Lower leg skin (tissue), 4 donors: ENCODE measurements around the gene USF2. TPM values are rescaled to one million over a fixed set of nuclear protein-coding genes. Genes with fewer than 3 reads are reported as not detected.

ENCODE experiments used
- DNase-seq, 2 donors: peaks; one replicate each; pipeline ENCODE4 v3.0.0-alpha.2; 2019; ENCODE audit warnings: low spot score in 2 of 2
- H3K4me3 ChIP-seq: fragments of 200-600 bp; sonication (generic); 2 replicates; pipeline ENCODE4 v1.5.1; 2017; ENCODE audit warnings: mild to moderate bottlenecking, low read depth; ENCODE audit not compliant: poor library complexity, severe bottlenecking
- POLR2A ChIP-seq, 2 donors: fragments of 450-650 bp; IDR thresholded peaks; one replicate each; pipeline ENCODE4 v1.6.1; 2016 to 2017; ENCODE audit warnings: antibody characterized with exemption in 2 of 2, mild to moderate bottlenecking in 1 of 2, moderate library complexity in 1 of 2
- WGBS, 2 donors: methylation state at CpG; one replicate each; pipeline ENCODE4 v1.1.5; 2018; 5-methylcytosine and 5-hydroxymethylcytosine counted together
- intact Hi-C: fragments of 100-400 bp; cut with DNase I; formaldehyde crosslinking; loops from one replicate; pipeline ENCODE4 v1.15.0; 2023; ENCODE audit warnings: low total_unique reads
- total RNA-seq, 4 donors: library from RNA; depleted of rRNA; stranded (reverse); fragments of >200 nt; gene quantifications; one replicate each; pipeline ENCODE4 v1.1.0, GENCODE V29; 2016
- TF ChIP-seq, protein P1 (sequence below), 3 donors: fragments of 450-650 bp; IDR thresholded peaks; one replicate each; pipeline ENCODE4 v1.5.1; 2016; ENCODE audit warnings: antibody characterized with exemption in 3 of 3, mild to moderate bottlenecking in 3 of 3, moderate library complexity in 2 of 3

The USF2 gene
- total RNA-seq, 4 donors from 2014 or later, result 95.9 to 126 (median 120) TPM

DNA sequence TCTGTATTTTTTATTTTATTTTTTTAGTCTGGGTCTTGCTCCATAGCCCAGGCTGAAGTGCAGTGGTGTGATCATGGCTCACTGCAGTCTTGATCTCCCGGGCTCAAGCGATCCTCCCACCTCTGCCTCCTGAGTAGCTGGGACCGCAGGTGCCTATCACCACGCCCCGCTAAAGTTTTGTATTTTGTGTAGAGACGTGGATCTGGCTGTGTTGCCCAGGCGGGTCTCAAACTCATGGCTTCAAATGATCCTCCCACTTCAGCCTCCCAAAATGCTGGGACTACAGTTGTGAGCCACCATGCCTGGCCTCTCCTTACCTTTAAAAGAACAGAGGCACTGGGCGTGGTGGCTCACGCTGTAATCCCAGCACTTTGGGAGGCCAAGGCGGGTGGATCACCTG, 19.0 kb downstream of the USF2 start:
- WGBS, 2 donors, result 81% methylated on average over 10 of the region's 10 CpGs
- intact Hi-C loops, result no loop called here

DNA sequence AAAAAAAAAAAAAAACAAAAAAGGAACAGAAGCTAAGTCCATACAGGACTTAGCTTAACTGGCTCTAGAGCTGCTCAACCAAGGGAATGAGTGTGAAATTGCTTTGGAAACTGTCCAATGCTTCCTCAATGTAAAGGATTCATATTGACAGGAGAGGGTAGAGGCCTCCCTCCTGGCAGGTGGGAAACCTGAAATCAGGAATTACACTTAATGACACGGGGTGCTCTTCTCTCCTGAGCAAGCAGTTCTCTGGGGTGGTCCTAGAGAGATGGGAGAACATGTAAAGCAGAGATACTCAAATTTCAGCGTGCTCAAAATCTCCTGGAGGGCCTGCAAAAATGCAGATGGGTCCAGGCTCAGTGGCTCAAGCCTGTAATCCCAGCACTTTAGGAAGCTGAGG, 19.6 kb downstream of the USF2 start:
- DNase-seq, result no peak
- intact Hi-C loops, result no loop called here
- 57 to 69% methylated on average over 2 of the region's 2 CpGs for WGBS, 2 donors
- TF ChIP-seq, protein P1, sequence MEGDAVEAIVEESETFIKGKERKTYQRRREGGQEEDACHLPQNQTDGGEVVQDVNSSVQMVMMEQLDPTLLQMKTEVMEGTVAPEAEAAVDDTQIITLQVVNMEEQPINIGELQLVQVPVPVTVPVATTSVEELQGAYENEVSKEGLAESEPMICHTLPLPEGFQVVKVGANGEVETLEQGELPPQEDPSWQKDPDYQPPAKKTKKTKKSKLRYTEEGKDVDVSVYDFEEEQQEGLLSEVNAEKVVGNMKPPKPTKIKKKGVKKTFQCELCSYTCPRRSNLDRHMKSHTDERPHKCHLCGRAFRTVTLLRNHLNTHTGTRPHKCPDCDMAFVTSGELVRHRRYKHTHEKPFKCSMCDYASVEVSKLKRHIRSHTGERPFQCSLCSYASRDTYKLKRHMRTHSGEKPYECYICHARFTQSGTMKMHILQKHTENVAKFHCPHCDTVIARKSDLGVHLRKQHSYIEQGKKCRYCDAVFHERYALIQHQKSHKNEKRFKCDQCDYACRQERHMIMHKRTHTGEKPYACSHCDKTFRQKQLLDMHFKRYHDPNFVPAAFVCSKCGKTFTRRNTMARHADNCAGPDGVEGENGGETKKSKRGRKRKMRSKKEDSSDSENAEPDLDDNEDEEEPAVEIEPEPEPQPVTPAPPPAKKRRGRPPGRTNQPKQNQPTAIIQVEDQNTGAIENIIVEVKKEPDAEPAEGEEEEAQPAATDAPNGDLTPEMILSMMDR (IDR thresholded peaks at IDR 0.05), result no peak
- TF ChIP-seq POLR2A (IDR thresholded peaks at IDR 0.05), result no peak
- H3K4me3 ChIP-seq, result no peak overlapping the region

More for the DNA sequence above, 19.0 kb downstream of the USF2 start:
- no peak for DNase-seq
- no peak for TF ChIP-seq POLR2A (IDR thresholded peaks at IDR 0.05)
- TF ChIP-seq, protein P1 (IDR thresholded peaks at IDR 0.05), result no peak
- H3K4me3 ChIP-seq, result no peak overlapping the region

DNA sequence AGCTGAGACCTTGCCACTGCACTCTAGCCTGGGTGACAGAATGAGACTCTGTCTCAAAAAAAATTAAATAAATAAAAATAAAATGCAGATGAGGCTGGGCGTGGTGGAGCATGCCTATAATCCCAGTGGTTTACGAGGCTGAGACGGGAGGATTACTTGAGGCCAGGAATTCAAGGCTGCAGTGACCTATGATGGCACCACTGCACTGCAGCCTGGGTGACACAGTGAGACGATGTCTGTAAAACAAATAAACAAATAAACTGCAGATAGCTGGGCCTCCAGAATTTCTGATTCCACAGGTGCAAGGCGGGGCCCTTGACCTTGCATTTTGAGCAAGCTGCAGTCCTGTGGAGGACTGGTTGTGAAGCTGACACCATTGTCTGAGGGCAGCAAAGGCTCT, 20.1 kb downstream of the USF2 start:
- TF ChIP-seq POLR2A (IDR thresholded peaks at IDR 0.05), result no peak
- TF ChIP-seq, protein P1 (IDR thresholded peaks at IDR 0.05), result no peak
- intact Hi-C loops, result no loop called here
- WGBS, 2 donors, result 62 to 64% methylated on average over 5 of the region's 5 CpGs
- no peak for DNase-seq
- H3K4me3 ChIP-seq, result no peak overlapping the region

DNA sequence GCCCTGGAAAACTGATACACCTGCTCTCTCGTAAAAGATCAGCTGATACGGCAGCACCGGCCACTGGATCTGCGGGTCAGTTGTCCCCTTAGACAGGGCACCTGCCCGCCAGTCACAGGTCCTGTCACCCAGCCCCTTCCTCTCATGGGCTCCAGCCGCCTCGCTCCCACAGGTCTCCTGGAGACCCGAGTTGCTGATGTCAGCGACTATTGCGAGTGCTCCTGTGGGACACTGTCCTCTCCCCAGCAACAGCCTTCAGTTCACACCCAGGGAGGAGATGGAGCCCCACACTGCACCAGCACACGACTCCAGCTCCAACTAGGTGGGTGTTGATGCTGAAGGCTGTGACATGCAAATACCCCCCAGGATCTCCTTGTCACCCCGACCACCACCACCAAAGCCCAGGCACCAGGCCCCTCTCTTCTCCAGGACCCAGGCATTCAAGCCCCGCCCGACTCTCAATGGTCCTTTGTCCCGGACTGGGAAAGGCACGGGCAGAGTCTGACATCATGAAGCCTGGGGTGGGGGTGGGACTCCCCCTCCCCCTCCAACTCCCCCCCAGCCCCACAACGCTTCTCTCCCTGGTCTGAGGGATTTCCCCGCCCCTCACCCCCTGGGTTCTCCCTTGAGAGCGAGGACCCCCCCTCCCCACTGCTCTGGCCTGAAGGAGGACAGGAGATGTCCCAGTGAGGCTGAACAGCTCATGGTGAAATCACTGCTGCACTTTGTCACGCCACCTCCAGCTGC, 21.8 kb downstream of the USF2 start:
- no peak overlapping the region for H3K4me3 ChIP-seq
- WGBS, 2 donors, result 63 to 69% methylated on average over 20 of the region's 20 CpGs
- intact Hi-C loops, result no loop called here
- TF ChIP-seq POLR2A (IDR thresholded peaks at IDR 0.05), result no peak
- TF ChIP-seq, protein P1 (IDR thresholded peaks at IDR 0.05), result no peak
- DNase-seq, result no peak

DNA sequence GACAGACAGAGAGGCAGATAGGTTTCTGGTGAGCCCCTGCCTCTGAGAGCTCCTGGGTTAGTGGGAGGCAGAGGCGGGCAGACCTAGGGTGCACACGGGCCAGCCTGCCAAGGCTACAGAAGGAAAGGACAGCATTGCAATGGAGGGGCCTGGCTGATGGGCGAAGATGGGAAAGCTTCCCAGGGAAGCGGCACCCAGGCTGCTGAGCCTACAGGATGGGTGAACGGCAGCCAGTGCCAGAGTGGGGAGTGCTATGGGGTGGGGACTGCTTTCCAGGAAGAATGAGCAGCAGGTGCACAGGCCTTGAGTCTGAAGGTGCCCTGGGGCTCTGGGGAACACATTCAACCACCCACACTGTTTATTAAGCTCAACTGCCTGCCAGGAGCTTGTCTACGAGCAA, 22.5 kb downstream of the USF2 start:
- intact Hi-C loops, result no loop called here
- H3K4me3 ChIP-seq, result no peak overlapping the region
- TF ChIP-seq, protein P1 (IDR thresholded peaks at IDR 0.05), result no peak
- no peak for TF ChIP-seq POLR2A (IDR thresholded peaks at IDR 0.05)
- no peak for DNase-seq
- 46% methylated on average over 6 of the region's 6 CpGs for WGBS, 2 donors

DNA sequence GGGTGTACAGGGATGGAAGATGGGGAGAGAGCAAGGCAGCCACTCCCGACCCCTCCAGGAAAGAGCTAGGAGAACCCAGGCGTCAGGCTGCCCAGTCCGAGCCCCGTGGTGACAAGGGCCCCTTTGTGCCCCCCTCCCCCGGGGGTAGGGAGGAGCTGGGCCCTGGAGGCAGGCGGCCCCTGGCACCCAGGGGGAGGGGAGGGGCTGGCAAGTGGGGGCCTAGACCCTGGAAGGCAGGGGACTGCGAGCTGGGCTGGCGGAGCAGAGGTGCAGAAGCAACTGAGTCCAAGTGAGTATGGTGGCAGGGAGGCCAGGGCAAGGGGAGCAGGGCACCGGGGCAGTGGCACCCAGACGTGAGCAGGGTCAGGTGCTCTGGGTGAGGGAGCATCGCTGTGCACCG, 23.2 kb downstream of the USF2 start, which contains the start of gene MAG:
Gene MAG, plus strand, starts transcription at position 246 of the 400 bp plus-strand sequence. CDS start 3,248 bp downstream, outside the sequence.
- intact Hi-C loops, result no loop called here
- TF ChIP-seq POLR2A (IDR thresholded peaks at IDR 0.05), result no peak
- TF ChIP-seq, protein P1 (IDR thresholded peaks at IDR 0.05), result no peak
- no peak within 1 kb of the TSS for H3K4me3 ChIP-seq
- 58 to 67% methylated on average over 11 to 12 of the region's 12 CpGs for WGBS, 2 donors
- DNase-seq, result no peak
